H1 (cell line): ENCODE measurements around the gene ADPRHL1.

Source experiments
- SIN3A ChIP-seq, 2 experiments: IDR thresholded peaks in 1 of 2; conservative IDR thresholded peaks in 1 of 2; 2 replicates each; pipeline ENCODE4 v1.6.1; 2011 to 2012; ENCODE audit warnings: low read length in 2 of 2, improper control_type of control experiment in 1 of 2, low read depth in 1 of 2, mild to moderate bottlenecking in 1 of 2
- SP2 ChIP-seq: IDR thresholded peaks from 2 replicates; pipeline ENCODE4 v1.6.1; 2012; ENCODE audit warnings: mild to moderate bottlenecking, low read length, inconsistent platforms

GRCh38 chr13:113414335-113414734 lies 39.0 kb downstream of the ADPRHL1 start:
- no peak for TF ChIP-seq SIN3A (conservative IDR thresholded peaks at IDR 0.05 in 1 of 2, IDR thresholded peaks at IDR 0.05 in 1 of 2; ENCODE audit: low read depth in 1 of 2, low read length in 2 of 2)
- no peak for TF ChIP-seq SP2
